Umbilical cord (tissue), 1 donor: Measurements from ENCODE around the gene IFFO2. TPM values are rescaled to one million over a fixed set of nuclear protein-coding genes. Genes with fewer than 3 reads are reported as not detected.

Experiments
- total RNA-seq: library from RNA; depleted of rRNA; stranded (reverse); fragments of >200 nt; gene quantifications from one replicate; pipeline ENCODE4 v1.2.3, GENCODE V29; 2014; ENCODE audit warnings: low replicate concordance; ENCODE audit not compliant: insufficient read depth

The IFFO2 gene
- total RNA-seq, 1 donor from 2014 or later = 14.0 TPM

Other genes with a start within 250 kb of the IFFO2 start
- 0.24 TPM for gene TAS1R2, start 97.0 kb downstream of the IFFO2 start, total RNA-seq
- gene ALDH4A1, start 54.1 kb downstream of the IFFO2 start, total RNA-seq = 2.4 TPM